Duodenal mucosa (tissue), 2 donors: ENCODE data around the gene NFKB1.

Experiments
- H3K27ac ChIP-seq: one replicate; pipeline ENCODE4 v1.7.0; 2013; ENCODE audit warnings: low read depth, low read length
- H3K27me3 ChIP-seq, 2 donors: one replicate each; pipeline ENCODE4 v1.7.0; 2013; ENCODE audit warnings: low read length in 2 of 2, control low read depth in 1 of 2; ENCODE audit not compliant: insufficient read depth in 2 of 2, control insufficient read depth in 1 of 2
- H3K36me3 ChIP-seq, 2 donors: one replicate each; pipeline ENCODE4 v1.7.0; 2013; ENCODE audit warnings: low read length in 2 of 2, control low read depth in 1 of 2; ENCODE audit not compliant: insufficient read depth in 2 of 2, control insufficient read depth in 1 of 2
- H3K4me1 ChIP-seq, 2 donors: one replicate each; pipeline ENCODE4 v1.7.0; 2013; ENCODE audit warnings: low read length in 2 of 2, control low read depth in 1 of 2; ENCODE audit not compliant: insufficient read depth in 2 of 2, control insufficient read depth in 1 of 2
- H3K4me3 ChIP-seq, 2 donors: one replicate each; pipeline ENCODE4 v1.7.0; 2013; ENCODE audit warnings: low read length in 2 of 2, low read depth in 1 of 2
- H3K9ac ChIP-seq, 2 donors: one replicate each; pipeline ENCODE4 v1.7.0; 2013; ENCODE audit warnings: low read length in 2 of 2, low read depth in 1 of 2
- H3K9me3 ChIP-seq, 2 donors: one replicate each; pipeline ENCODE4 v1.7.0; 2013; ENCODE audit warnings: low read length in 2 of 2, control low read depth in 1 of 2; ENCODE audit not compliant: control insufficient read depth in 1 of 2

The NFKB1 gene

GRCh38 chr4:102629673-102630072, 128.5 kb downstream of the NFKB1 start:
- peaks cover 11 to 15% of the 10 kb centered on the region in 2 donors for H3K36me3 ChIP-seq
- no peak overlapping the region for H3K4me3 ChIP-seq
- H3K27me3 ChIP-seq, result no peaks in the 10 kb centered on the region
- H3K9me3 ChIP-seq, result no peaks in the 10 kb centered on the region
- peaks cover 0 to 6% of the 10 kb centered on the region in 2 donors for H3K4me1 ChIP-seq
- no peak overlapping the region for H3K27ac ChIP-seq
- H3K9ac ChIP-seq, result no peak overlapping the region

GRCh38 chr4:102631616-102632015, 130.5 kb downstream of the NFKB1 start:
- Histone ChIP-seq H3K27ac (no peak overlapping the region), H3K4me3 (no peak overlapping the region), H3K9ac (no peak overlapping the region), H3K27me3 (no peaks in the 10 kb centered on the region), H3K9me3 (no peaks in the 10 kb centered on the region), H3K36me3 (peaks cover 14 to 22% of the 10 kb centered on the region in 2 donors), H3K4me1 (no peaks in the 10 kb centered on the region)

- Histone ChIP-seq H3K4me1 (no peaks in the 10 kb centered on the region), H3K9ac (no peak overlapping the region), H3K9me3 (no peaks in the 10 kb centered on the region), H3K27me3 (no peaks in the 10 kb centered on the region), H3K27ac (no peak overlapping the region), H3K4me3 (no peak overlapping the region), H3K36me3 (peaks cover 14 to 25% of the 10 kb centered on the region in 2 donors)
Observed at GRCh38 chr4:102632241-102633065, 131.3 kb downstream of the NFKB1 start.

- H3K9me3 ChIP-seq, result no peaks in the 10 kb centered on the region
- H3K27me3 ChIP-seq, result no peaks in the 10 kb centered on the region
- H3K36me3 ChIP-seq, result peaks cover 14 to 30% of the 10 kb centered on the region in 2 donors
- H3K9ac ChIP-seq, result no peak overlapping the region
- no peaks in the 10 kb centered on the region for H3K4me1 ChIP-seq
- no peak overlapping the region for H3K27ac ChIP-seq
- H3K4me3 ChIP-seq, result no peak overlapping the region
Observed at GRCh38 chr4:102633100-102633499, 131.9 kb downstream of the NFKB1 start.

- Histone ChIP-seq H3K27me3 (no peaks in the 10 kb centered on the region), H3K4me1 (no peaks in the 10 kb centered on the region), H3K4me3 (no peak overlapping the region), H3K9ac (no peak overlapping the region), H3K27ac (no peak overlapping the region), H3K36me3 (peaks cover 14 to 40% of the 10 kb centered on the region in 2 donors), H3K9me3 (no peaks in the 10 kb centered on the region)
Observed at GRCh38 chr4:102637391-102637790, 136.2 kb downstream of the NFKB1 start.

GRCh38 chr4:102638621-102639020, 137.5 kb downstream of the NFKB1 start:
- no peaks in the 10 kb centered on the region for H3K4me1 ChIP-seq
- H3K36me3 ChIP-seq, result peaks cover 14 to 37% of the 10 kb centered on the region in 2 donors
- H3K27ac ChIP-seq, result no peak overlapping the region
- no peaks in the 10 kb centered on the region for H3K9me3 ChIP-seq
- H3K9ac ChIP-seq, result no peak overlapping the region
- H3K27me3 ChIP-seq, result no peaks in the 10 kb centered on the region
- H3K4me3 ChIP-seq, result no peak overlapping the region

- Histone ChIP-seq H3K4me3 (no peak overlapping the region), H3K27me3 (no peaks in the 10 kb centered on the region), H3K9ac (no peak overlapping the region), H3K4me1 (no peaks in the 10 kb centered on the region), H3K27ac (no peak overlapping the region), H3K9me3 (no peaks in the 10 kb centered on the region), H3K36me3 (peaks cover 11 to 32% of the 10 kb centered on the region in 2 donors)
Observed at GRCh38 chr4:102639598-102639997, 138.4 kb downstream of the NFKB1 start.

- no peaks in the 10 kb centered on the region for H3K4me1 ChIP-seq
- no peak overlapping the region for H3K27ac ChIP-seq
- no peaks in the 10 kb centered on the region for H3K9me3 ChIP-seq
- no peak overlapping the region for H3K4me3 ChIP-seq
- H3K27me3 ChIP-seq, result no peaks in the 10 kb centered on the region
- peaks cover 7 to 29% of the 10 kb centered on the region in 2 donors for H3K36me3 ChIP-seq
- no peak overlapping the region for H3K9ac ChIP-seq
Observed at GRCh38 chr4:102640669-102641068, 139.5 kb downstream of the NFKB1 start.

GRCh38 chr4:102641793-102642192, 140.6 kb downstream of the NFKB1 start:
- H3K27me3 ChIP-seq, result no peaks in the 10 kb centered on the region
- H3K27ac ChIP-seq, result no peak overlapping the region
- H3K4me3 ChIP-seq, result no peak overlapping the region
- no peaks in the 10 kb centered on the region for H3K4me1 ChIP-seq
- H3K9ac ChIP-seq, result no peak overlapping the region
- no peaks in the 10 kb centered on the region for H3K9me3 ChIP-seq
- H3K36me3 ChIP-seq, result peaks cover 7 to 24% of the 10 kb centered on the region in 2 donors

- no peaks in the 10 kb centered on the region for H3K9me3 ChIP-seq
- H3K4me1 ChIP-seq, result no peaks in the 10 kb centered on the region
- peaks cover 7 to 18% of the 10 kb centered on the region in 2 donors for H3K36me3 ChIP-seq
- H3K9ac ChIP-seq, result no peak overlapping the region
- no peak overlapping the region for H3K4me3 ChIP-seq
- H3K27me3 ChIP-seq, result no peaks in the 10 kb centered on the region
- no peak overlapping the region for H3K27ac ChIP-seq
Observed at GRCh38 chr4:102642631-102643298, 141.6 kb downstream of the NFKB1 start.
